Spleen (tissue), 11 donors: ENCODE data around the gene RAPH1. TPM values are rescaled to one million over a fixed set of nuclear protein-coding genes. Genes with fewer than 3 reads are reported as not detected.

Experiments
- DNase-seq: peaks from one replicate; pipeline ENCODE4 v3.0.0-alpha.2; 2020
- H3K27ac ChIP-seq, 8 donors: fragments of 200-600 bp; sonication (generic) in 7 of 8; 1 replicate in 4 of 8; 2 replicates in 4 of 8; pipeline versions ENCODE4 v1.5.0 to v1.8.0; 2016 to 2021; ENCODE audit warnings: inconsistent platforms in 4 of 8, mild to moderate bottlenecking in 4 of 8, moderate library complexity in 1 of 8
- H3K27me3 ChIP-seq, 7 donors: fragments of 200-600 bp; sonication (generic) in 6 of 7; replicated peaks in 1 of 7; 1 replicate in 4 of 7; 2 replicates in 3 of 7; pipeline versions ENCODE4 v1.5.0 to v1.8.0; 2016 to 2021; ENCODE audit warnings: inconsistent platforms in 3 of 7, mild to moderate bottlenecking in 1 of 7
- H3K36me3 ChIP-seq, 6 donors: fragments of 200-600 bp; sonication (generic) in 5 of 6; 1 replicate in 4 of 6; 2 replicates in 2 of 6; pipeline versions ENCODE4 v1.5.0 to v1.8.0; 2016 to 2021; ENCODE audit warnings: inconsistent platforms in 2 of 6
- H3K4me1 ChIP-seq, 6 donors: fragments of 200-600 bp; sonication (generic) in 5 of 6; 1 replicate in 3 of 6; 2 replicates in 3 of 6; pipeline versions ENCODE4 v1.5.0 to v1.8.0; 2016 to 2021; ENCODE audit warnings: inconsistent platforms in 3 of 6
- H3K4me3 ChIP-seq, 8 donors: fragments of 200-600 bp; sonication (generic) in 7 of 8; 1 replicate in 4 of 8; 2 replicates in 4 of 8; pipeline versions ENCODE4 v1.5.0 to v1.8.0; 2016 to 2021; ENCODE audit warnings: inconsistent platforms in 4 of 8, mild to moderate bottlenecking in 4 of 8, moderate library complexity in 2 of 8
- H3K9me3 ChIP-seq, 8 donors: fragments of 200-600 bp; sonication (generic) in 7 of 8; 1 replicate in 4 of 8; 2 replicates in 4 of 8; pipeline versions ENCODE4 v1.5.0 to v1.8.0; 2016 to 2021; ENCODE audit warnings: inconsistent platforms in 4 of 8
- CTCF ChIP-seq, 11 experiments: fragments of 200-600 bp in 7 of 11; fragments of 450-650 bp in 4 of 11; sonication (generic) in 4 of 11; IDR thresholded peaks in 8 of 11; conservative IDR thresholded peaks in 3 of 11; 1 replicate in 7 of 11; 2 replicates in 4 of 11; pipeline versions ENCODE4 v1.4.0 to v1.8.0; 2016 to 2021; ENCODE audit warnings: antibody characterized with exemption in 11 of 11, inconsistent platforms in 4 of 11, mild to moderate bottlenecking in 1 of 11
- POLR2A ChIP-seq, 3 donors: fragments of 450-650 bp; IDR thresholded peaks; one replicate each; pipeline ENCODE4 v1.5.1; 2017; ENCODE audit warnings: antibody characterized with exemption in 3 of 3, mild to moderate bottlenecking in 1 of 3
- POLR2AphosphoS5 ChIP-seq, 3 donors: sonication (generic); formaldehyde crosslinking; IDR thresholded peaks; one replicate each; pipeline ENCODE4 v1.5.1; 2017; ENCODE audit warnings: antibody characterized with exemption in 3 of 3
- WGBS, 5 donors: extraction: QIAGEN DNeasy Blood & Tissue Kit in 3 of 5; methylation state at CpG; one replicate each; pipeline versions ENCODE4 v1.1.5 to v1.1.7; 2013 to 2018; 5-methylcytosine and 5-hydroxymethylcytosine counted together
- intact Hi-C: fragments of 100-400 bp; cut with DNase I; formaldehyde crosslinking; loops from one replicate; pipeline ENCODE4 v1.15.0; 2023; ENCODE audit warnings: low total_unique reads
- polyA plus RNA-seq, 3 donors: library from polyadenylated mRNA; stranded (reverse); fragments of 200-250 nt; gene quantifications; one replicate each; pipeline ENCODE4 v1.2.1, GENCODE V29; 2013
- total RNA-seq, 7 donors: library from RNA; depleted of rRNA in 3 of 7; stranded (reverse); fragments of >200 nt in 3 of 7; fragmentation: NEBNext Ultra II Directional in 4 of 7; extraction: Animal tissue kit (Norgen Biotek cat#: 25700) in 4 of 7; gene quantifications; one replicate each; pipeline versions ENCODE4 v1.1.0 to v1.2.1, GENCODE V29; 2016 to 2021
- donor health status: healthy with polysubstance abuse.
- donor health status: DM: no; HTN: no; CAD: no; lungs with moderate emphysema.
- donor health status: DM: no; HTN: no; CAD: no.
- donor health status: Bipolar disorder and iron deficiency.
- donor health status: healthy.
- donor health status: DM: no; HTN: no; CAD: no.
- donor health status: DM: yes; HTN: yes; CAD: no.

RAPH1 gene
- total and polyA plus RNA-seq, 10 donors: 2.6 to 138 (median 70.9) TPM

DNA sequence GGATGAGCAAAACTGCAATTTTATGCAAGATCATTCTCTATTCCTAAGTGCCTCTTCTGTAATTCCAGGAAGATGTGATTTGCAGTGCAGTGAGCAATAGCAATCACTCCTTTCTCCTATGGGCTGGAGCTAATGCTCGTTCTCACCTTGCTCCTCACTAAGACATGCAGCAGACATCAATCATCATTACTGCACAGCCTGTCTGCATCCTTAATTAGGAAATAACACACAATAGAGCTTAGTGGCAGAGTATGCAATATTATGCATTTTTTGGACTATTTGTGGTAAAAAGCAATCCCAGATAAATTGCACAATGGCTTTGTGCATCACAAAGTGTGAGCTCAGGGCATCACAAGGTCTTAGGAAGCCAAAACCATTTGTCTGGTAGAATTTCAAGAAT is 32.6 kb upstream of the RAPH1 start:
- no peak for DNase-seq
- TF ChIP-seq POLR2AphosphoS5 (IDR thresholded peaks at IDR 0.05) (no peak), CTCF (IDR thresholded peaks at IDR 0.05 in 8 of 11, conservative IDR thresholded peaks at IDR 0.05 in 3 of 11) (no peak), POLR2A (IDR thresholded peaks at IDR 0.05) (no peak)

GRCh38 chr2:203566161-203566560 is 31.1 kb upstream of the RAPH1 start:
- TF ChIP-seq POLR2A (IDR thresholded peaks at IDR 0.05) (no peak), POLR2AphosphoS5 (IDR thresholded peaks at IDR 0.05) (no peak), CTCF (IDR thresholded peaks at IDR 0.05 in 8 of 11, conservative IDR thresholded peaks at IDR 0.05 in 3 of 11) (no peak)
- H3K4me1 ChIP-seq: no peaks in the 10 kb centered on the region
- H3K27ac ChIP-seq: no peak overlapping the region
- no peak overlapping the region for H3K4me3 ChIP-seq
- H3K36me3 ChIP-seq: no peaks in the 10 kb centered on the region
- WGBS, 5 donors: 88 to 96% (median 93%) methylated on average over 4 of the region's 4 CpGs
- H3K9me3 ChIP-seq: no peaks in the 10 kb centered on the region
- H3K27me3 ChIP-seq: peaks cover 0 to under 1% (median 0%) of the 10 kb centered on the region in 7 donors
- intact Hi-C loops: no loop called here
- no peak for DNase-seq

More for the DNA sequence above, 32.6 kb upstream of the RAPH1 start:
- Histone ChIP-seq H3K36me3 (no peaks in the 10 kb centered on the region), H3K4me3 (no peak overlapping the region), H3K27me3 (peaks cover 0 to 6% (median 0%) of the 10 kb centered on the region in 7 donors), H3K9me3 (no peaks in the 10 kb centered on the region), H3K4me1 (no peaks in the 10 kb centered on the region), H3K27ac (no peak overlapping the region)
- 75 to 90% (median 85%) methylated on average over 1 of the region's 1 CpG for WGBS, 5 donors
- intact Hi-C loops: no loop called here

DNA sequence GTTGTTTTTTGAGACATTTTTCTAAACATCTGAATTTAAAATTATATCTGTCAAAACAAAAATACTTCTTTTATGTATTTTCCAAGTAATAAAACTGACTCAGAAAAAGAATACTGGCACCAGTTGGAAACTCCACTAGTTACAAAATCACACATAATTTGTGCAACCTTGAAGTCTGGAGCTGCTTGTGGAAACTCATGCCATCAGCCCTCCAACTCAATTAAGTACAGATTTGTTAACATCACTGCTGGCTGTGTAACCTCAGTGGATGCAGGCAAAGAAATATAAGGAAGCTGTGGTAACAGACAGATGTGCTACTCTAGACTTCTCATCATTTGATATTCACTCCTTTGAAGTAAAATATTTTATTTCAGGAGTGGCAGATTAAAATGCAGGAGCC is 30.0 kb upstream of the RAPH1 start:
- H3K36me3 ChIP-seq: no peaks in the 10 kb centered on the region
- H3K4me1 ChIP-seq: no peaks in the 10 kb centered on the region
- no peak overlapping the region for H3K27ac ChIP-seq
- no peak for DNase-seq
- TF ChIP-seq POLR2AphosphoS5 (IDR thresholded peaks at IDR 0.05): no peak
- TF ChIP-seq POLR2A (IDR thresholded peaks at IDR 0.05): no peak
- no peak for TF ChIP-seq CTCF (IDR thresholded peaks at IDR 0.05 in 8 of 11, conservative IDR thresholded peaks at IDR 0.05 in 3 of 11)
- H3K9me3 ChIP-seq: no peaks in the 10 kb centered on the region
- no peak overlapping the region for H3K4me3 ChIP-seq
- intact Hi-C loops: no loop called here
- no peaks in the 10 kb centered on the region for H3K27me3 ChIP-seq

DNA sequence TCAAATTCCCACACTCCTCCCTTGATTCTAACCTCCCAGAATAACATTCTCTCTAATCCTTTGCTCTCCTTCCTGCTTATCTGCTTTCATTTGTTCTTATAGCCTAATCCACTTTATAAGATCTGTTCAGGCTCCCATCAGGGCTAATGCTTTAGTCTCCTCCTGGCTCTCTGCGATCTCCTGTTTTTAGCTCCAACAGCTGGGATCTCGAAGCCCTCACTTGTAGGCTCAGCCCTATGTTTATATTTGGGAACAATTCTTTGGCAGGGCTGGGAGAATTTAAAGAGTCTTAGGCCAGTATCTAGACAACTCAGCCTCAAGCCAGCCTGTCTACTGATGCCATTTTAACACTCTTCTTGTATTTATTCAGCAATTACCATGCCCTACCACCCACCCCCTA is 27.2 kb upstream of the RAPH1 start:
- TF ChIP-seq POLR2AphosphoS5 (IDR thresholded peaks at IDR 0.05) (no peak), CTCF (IDR thresholded peaks at IDR 0.05 in 8 of 11, conservative IDR thresholded peaks at IDR 0.05 in 3 of 11) (no peak), POLR2A (IDR thresholded peaks at IDR 0.05) (no peak)
- Histone ChIP-seq H3K9me3 (no peaks in the 10 kb centered on the region), H3K27ac (no peak overlapping the region), H3K4me1 (no peaks in the 10 kb centered on the region), H3K27me3 (no peaks in the 10 kb centered on the region), H3K4me3 (no peak overlapping the region), H3K36me3 (no peaks in the 10 kb centered on the region)
- intact Hi-C loops: no loop called here
- DNase-seq: no peak
- WGBS, 5 donors: 78 to 90% (median 83%) methylated on average over 2 of the region's 2 CpGs
